SK-N-DZ (cell line): ENCODE measurements around the gene RCC1.
A peak's percentile ranks its signal among the peaks of the same experiment; 100 is the strongest.
"Not testable (repeated sequence)": the region's sequence is repeated elsewhere in the genome, so short reads cannot be mapped to it uniquely, and the experiment has no call there.

ENCODE experiments used
- DNase-seq: peaks from one replicate; pipeline ENCODE4 v3.0.0-alpha.2; 2015; ENCODE audit warnings: low spot score

RCC1 gene

DNA sequence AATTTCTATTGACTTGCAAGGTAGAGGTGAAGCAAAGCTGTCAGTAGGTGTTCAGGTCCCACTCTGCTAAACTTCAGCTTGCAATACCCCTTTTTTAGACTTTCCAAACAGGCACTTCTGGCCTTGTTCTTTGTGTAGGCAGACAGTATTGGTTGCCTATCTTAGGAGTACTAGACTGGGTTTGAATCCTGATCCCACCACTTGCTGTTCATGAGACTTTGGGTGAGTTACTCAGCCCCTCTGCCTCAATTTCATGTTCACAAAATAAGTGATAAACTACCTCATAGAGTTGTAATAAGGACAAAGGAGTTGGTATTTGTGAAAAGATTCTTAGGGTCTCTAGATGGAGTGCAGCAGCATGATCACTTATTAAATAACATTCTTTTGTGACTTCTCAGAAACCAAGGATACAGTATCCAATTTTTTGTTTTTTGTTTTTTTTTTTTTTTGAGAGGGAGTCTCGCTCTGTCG, 5.2 kb downstream of the RCC1 start:
- no peak for DNase-seq

DNA sequence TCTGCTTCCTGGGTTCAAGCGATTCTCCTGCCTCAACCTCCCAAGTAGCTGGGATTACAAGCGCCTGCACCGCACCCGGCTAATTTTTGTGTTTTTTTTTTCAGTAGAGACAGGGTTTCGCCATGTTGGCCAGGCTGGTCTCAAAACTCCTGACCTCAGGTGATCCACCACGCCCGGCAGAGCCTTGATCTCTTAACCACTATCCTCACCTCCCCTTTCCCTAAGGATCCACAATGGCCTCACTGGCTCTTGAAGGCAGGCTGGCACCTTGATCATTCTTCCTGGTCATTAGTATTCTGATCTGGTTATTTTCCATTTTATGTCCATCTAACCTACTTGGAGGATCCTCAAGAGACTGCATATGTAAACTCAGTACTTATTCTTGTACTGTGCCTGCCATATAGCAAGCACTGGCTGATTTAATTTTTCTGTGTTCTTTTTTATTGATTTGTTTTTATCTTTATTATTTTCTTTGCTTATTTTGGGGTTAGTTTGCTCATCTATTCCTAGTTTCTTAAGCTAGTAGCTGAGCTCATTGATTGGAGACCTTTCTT, 6.3 kb downstream of the RCC1 start:
- DNase-seq = no peak

DNA sequence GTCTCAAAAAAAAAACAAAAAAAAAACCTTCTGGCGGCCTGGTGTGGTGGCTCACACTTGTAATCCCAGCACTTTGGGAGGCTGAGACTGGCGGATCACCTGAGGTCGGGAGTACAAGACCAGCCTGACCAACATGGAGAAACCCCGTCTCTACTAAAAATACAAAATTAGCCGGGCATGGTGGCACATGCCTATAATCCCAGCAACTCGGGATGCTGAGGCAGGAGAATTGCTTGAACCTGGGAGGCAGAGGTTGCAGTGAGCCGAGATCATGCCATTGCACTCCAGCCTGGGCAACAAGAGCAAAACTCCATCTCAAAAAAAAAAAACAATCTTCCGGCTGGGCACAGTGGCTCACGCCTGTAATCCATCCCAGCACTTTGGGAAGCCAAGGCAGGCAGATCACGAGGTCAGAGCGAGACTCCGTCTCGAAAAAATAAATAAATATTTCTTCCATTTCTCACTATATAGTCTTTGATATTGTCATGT, 8.6 kb downstream of the RCC1 start:
- not testable (repeated sequence) for DNase-seq

DNA sequence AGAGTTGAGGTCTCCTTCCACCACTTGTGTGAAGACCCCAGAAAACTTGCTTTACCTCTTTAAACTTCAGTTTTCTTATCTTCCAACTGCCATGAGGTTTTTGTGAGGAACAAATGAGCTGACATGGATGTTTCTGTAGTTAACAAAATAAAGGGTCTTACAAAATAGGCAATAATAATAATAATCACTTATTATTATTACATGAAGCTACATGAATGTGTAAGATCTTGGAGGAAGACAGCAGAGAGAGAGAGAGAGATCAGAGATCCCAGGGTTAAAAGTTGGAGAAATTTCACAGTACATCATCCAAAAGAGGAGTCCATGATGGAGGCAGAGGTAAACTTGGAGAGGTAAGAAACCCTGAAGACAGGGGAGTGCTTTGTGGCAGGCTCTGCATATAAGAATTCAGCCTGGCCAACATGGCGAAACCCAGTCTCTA, 10.7 kb downstream of the RCC1 start:
- DNase-seq = no peak

DNA sequence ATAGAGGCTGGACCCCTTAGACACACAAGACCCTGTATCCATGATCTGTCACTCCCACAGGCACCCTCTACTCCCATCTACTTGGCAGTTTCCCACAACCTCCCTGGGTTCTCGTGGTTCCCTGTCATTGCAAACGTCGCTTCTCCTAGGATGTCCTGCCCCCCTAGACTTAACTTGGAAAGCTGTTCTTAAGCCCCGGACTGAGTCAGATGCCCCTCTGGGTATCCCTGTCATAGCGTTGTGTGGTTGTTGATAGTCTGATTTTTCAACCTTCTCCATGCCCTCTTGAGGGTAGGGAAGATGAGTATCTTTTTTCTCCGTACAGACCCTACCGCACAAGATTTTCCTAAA, 11.8 kb downstream of the RCC1 start:
- peak; percentile 64 for DNase-seq

DNA sequence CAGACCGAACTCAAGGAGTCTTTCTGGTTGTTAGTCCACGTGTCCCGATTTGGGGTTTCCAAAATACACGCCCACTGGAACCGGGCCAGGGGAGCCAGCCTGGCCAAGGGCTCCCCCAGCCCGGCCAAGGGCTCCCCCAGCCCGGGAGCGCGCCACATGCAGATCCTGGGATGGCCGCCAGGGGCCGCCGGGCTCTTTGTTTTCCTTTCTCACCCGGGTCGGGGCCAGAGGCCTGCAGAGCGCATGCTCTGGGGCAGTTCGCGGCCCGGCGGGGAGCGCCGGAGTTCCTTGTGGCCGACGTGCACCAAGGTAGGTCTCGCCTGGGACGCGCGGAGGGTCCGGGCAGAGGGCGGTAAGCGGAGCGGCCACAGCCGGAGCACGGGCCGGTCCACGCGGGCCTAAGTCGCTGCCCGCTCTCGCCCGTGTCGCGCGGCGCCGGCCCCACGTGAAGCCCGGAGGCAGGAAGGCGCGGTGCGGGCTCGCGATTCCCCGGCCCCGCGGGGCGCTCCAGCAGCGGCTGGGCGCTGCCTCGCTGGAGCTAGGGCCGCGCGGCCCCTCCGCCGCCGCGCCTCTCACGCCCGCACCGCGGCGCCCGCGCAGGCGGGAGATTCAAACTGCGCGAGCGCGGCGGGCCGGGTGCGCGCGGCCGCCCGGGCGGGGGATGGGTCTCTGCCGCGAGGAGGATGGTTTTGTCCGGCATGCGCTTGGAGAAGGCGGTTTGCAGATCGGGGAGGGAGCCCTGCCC, 12.3 kb downstream of the RCC1 start:
- peak; percentile 87 for DNase-seq

DNA sequence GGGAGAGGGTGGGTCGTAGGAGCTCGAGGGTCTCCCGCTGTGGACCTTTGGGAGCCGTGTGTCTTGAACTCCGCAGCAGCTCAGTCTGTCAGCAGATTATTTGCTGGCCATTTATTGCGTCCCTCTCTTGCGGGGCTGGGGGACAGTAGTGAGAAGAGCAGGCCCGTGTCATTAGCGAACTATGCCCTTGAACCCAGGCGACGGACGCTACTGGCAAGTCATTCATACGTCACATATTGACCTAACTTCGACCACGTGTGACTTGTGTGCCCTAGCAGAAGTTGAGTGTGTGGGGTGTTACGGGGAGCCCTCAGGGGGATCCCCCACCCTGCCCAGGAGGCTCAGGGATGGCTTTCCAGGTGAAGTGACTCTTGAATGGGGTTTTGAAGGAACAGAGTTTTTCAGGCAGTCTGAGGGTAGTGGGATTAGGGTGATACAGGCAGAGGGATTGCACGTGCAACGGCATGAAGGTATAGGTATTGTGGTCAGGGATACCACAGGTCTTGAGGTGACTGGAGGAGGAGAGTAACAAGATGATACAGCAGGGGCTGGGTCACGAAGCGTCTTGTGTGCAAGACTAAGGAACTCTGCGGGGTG, 13.0 kb downstream of the RCC1 start:
- DNase-seq = peak; percentile 42

DNA sequence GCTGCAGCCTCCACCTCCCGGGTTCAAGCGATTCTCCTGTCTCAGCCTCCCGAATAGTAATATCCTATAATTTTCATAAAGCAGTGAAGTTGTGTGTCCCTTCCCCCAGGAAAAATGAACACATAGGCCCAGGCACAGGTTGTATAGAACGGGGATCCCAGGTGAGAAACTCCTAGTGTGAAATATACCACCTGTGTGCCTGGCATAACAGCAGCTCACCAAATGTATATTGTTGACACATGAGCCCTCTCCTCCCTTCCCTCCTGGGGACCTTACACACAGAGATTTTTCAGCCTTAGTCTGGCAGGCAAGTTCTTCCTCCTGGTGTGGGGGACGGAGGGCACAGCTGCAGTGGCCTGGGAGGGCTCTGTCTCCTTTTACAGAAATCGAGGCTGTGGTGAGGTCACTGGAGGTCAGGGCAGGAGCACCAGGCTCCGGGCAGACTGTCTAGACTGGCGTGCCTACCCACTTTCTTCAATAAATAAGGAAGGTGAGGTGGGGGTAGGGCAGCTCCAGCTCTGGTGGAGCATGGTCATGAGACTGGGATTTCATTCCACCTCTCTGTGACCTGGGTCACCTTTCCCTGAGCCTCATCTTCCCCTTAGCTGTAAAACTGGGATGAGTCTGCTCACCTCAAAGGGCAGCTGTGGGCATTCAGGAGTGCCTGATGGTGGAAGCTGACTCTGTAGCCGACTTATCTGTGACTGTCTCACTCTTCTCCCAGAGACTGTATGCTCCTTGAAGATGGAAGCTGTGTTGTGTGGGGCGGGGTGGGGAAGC, 14.3 kb downstream of the RCC1 start:
- DNase-seq = no peak

DNA sequence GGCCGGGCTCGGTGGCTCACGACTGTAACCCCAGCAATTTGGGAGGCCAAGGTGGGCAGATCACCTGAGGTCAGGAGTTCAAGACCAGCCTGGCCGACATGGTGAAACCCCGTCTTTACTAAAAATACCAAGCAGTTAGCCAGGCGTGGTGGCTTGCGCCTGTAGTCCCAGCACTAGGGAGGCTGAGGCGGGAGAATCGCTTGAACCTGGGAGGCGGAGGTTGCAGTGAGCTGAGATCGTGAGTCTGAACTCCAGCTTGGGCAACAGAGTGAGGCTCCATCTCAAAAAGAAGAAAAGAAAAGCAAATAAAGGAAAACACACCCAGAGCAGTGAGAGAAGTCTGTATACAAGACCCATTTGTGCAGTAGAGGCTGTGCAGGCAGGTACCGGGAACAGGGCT, 15.0 kb downstream of the RCC1 start:
- not testable (repeated sequence) for DNase-seq

DNA sequence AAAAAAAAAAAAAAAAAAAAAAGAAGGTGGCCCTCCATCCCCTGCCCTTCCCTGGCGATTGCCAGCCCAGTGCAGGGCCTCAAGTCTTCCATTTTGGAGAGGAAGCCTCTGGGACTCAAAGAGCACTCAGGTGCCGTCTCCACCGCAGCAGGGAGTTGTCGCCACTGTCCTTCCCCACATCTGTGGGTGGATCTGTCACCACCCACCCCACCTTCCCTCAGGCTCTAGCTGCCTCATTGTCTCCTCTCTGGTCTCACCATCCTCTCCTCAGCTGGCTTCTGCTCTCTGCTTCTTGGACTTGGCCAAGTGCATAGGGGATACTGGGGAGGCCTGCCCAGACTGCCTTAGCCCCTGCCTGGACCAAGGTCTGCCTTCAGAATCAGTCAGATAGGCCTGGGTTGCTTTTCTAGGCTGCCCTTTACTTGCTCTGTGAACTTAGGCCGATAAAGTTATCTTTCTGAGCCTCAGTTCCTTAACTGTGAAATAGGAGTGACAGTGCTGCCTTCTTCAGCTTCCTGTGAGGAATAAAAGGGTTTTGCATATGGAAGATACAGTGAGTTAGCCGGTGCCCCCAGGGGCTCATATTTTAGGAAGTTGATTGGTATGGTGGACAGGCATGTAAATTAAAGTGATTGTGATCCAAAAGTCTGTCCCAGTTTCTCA, 15.8 kb downstream of the RCC1 start:
- no peak for DNase-seq

DNA sequence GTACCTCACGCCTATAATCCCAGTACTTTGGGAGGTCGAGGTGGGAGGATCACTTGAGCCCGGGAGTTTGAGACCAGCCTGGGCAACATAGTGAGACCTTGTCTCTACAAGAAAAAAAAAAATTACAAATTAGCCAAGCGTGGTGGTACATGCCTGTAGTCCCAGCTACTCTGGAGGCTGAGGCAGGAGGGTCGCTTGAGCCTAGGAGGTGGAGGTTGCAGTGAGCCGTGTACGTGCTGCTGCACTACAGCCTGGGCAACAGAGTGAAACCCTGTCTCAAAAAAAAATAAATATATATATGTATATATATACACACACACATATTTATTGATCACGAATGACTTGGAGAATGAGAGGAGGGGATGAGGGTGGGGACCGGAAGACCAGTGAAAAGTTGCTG, 16.7 kb downstream of the RCC1 start:
- not testable (repeated sequence) for DNase-seq

DNA sequence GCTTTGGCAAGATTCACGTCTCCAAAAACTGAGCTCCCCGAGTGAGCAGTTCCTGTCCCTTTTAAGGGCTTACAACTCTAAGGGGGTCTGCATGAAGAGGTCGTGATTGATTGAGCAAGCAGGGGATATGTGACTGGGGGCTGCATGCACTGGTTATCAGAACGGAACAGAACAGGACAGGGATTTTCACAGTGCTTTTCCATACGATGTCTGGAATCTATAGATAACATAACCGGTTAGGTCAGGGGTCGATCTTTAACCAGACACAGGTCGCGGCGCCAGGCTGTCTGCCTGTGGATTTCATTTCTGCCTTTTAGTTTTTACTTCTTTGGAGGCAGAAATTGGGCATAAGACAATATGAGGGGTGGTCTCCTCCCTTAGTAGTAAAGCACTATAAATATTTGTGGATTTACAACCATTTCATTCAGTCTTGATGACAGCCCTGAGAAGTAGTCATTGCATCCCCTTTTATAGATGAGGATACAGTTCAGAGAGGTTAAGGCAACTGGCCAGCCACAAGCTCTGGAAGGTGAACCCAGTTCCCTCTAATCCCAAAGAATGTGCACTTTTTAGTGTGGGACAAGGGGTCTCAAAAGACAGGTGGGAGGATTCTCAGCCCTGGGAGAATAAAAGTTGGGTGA, 19.3 kb downstream of the RCC1 start:
- peak; percentile 57 for DNase-seq

DNA sequence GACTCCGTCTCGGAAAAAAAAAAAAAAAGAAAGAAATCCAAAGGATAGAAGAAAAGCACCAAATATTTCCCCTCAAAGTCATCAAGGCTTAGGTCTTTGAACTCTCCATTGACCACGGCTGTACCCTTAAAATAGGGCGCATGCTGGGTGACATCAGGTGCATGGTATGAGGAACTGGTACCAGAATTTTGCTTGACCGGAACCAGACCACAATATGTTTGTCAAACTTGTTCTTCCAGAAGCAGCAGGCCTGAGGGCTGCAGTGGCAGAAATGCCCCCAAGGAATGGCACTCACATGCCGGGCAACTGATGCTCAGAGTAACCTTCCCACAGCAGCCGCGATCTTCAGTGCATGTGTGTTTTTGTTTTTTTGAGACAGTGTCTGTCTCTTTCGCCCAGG, 21.0 kb downstream of the RCC1 start:
- no peak for DNase-seq

DNA sequence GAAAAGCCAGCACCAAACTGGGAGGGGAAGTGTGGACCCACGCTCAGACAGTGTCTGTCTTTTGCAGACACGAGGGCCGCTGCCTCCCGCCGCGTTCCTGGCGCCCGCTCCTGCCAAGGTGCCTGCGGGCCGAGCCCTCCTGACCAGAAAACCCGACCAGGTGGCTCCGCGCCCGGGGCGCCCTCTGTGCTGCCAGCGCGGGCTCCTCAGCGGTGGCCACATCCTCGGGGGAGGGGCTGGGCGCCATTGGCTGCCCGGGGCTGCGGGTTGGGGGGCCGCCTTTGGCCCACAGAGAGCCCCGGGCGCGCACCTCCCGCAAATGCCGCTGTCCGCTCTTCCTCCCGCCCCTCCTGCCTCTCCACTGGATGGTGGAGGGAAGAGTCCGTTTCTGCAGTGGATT, 24.6 kb downstream of the RCC1 start:
- no peak for DNase-seq

DNA sequence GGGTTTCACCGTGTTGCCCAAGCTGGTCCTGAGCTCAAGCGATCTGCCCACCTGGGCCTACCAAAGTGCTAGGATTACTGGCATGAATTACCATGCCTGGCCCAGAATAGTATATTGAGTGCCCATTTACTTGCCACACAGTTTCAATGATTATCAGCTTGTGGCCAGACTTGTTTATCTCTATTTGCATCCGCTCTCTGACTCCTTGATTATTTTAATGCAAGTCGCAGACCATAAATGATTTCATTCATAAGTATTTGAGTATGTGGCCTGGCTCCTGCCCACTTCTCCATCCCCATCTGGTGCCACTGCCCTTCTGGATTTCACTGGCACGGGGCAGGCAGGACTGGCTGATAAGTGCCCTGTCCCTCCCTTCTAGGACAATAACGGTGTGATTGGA, 28.8 kb downstream of the RCC1 start:
- no peak for DNase-seq

DNA sequence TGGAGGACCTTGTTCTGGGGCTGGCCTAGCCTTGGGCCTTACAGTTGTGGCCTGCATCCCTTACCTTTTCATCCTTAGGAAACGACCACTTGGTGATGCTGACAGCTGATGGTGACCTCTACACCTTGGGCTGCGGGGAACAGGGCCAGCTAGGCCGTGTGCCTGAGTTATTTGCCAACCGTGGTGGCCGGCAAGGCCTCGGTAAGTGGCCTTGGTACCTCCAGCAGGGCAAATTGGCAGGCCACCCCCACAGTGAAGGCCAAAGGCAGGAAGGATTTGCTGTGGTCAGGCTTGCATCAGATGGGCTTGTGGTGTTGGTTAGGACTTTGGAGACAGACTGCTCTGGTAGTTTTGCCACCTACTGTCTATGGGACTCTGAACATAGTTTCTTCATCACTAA, 29.3 kb downstream of the RCC1 start:
- no peak for DNase-seq

DNA sequence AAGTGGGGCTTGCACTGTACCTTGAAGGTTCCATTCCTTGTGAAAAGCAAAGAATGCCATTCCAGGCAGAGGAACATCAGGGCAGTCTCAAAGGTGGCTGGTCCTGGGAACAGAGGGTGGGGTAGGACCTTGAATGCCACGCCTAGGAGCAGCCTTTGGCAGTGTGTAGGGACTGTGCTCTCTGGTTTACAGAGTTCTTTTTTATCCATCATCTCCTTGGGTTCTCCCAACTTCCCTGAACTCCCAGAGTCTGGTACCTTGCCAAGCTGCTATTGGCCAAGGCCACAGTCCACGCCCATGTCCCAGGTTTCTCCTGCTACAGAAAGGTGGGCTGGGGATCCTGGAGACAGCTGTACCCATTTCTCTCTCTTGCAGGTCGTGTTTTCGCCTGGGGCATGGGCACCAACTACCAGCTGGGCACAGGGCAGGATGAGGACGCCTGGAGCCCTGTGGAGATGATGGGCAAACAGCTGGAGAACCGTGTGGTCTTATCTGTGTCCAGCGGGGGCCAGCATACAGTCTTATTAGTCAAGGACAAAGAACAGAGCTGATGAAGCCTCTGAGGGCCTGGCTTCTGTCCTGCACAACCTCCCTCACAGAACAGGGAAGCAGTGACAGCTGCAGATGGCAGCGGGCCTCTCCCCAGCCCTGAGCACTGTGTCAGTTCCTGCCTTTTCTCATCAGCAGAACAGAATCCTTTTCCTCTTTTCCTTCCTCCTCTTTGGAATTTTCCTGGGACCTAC, 31.8 kb downstream of the RCC1 start:
- peak; percentile 55 for DNase-seq

DNA sequence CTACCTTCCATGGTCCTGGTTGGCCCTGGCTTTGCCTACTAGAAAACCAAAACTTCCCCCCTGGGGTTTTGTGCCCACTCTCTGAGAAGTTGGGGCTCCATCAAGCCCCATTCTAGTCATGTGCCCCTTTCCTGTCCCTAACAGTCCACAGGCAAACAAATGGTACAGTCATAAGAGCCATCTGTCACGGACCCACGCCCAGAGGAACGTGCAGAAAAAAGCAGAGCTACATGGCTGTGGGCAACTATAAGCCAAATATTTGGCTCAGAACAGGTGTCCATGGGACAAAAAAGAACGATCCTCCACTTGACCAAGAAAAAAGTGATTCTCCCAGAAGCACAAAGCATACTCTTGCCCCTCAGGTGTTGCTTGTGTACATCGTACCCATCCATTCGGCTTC, 32.4 kb downstream of the RCC1 start:
- DNase-seq = no peak

DNA sequence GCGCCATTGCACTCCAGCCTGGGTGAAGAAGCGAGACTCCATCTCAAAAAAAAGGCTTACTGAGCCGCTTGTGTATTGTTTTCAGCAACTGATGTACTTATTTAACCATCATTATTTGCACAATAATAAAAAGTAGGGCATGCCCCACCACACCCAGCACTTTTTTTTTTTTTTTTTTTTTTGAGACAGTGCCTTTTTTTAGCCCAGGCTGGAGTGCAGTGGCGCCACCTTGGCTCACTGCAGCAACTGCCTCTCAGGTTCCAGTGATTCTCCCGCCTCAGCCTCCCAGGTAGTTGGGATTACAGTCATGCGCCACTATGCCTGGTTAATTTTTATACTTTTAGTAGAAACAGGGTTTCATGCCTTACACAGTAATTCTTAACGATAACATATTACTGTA, 34.8 kb downstream of the RCC1 start:
- no peak for DNase-seq

DNA sequence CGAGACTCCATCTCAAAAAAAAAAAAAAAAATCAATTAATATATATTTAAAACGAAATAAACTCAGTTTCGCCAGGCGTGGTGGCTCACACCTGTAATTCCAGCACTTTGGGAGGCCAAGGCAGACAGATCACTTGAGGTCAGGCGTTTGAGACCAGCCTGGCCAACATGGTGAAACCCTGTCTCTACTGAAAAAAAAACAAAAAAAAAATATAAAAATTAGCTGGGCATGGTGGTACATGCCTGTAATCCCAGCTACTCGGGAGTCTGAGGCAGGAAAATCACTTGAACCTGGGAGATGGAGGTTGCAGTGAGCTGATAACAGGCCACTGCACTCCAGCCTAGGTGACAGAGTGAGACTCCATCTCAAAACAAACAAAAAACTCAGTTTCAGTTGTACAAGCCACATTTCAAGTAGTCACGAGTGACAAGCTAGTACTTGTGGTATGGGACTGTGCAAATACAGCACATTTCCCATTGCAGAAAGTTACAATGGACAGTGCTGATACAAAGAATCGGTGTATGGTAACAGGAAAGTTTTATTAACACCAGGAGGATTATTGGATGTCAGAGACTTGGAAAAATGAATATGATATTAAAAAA, 35.7 kb downstream of the RCC1 start:
- DNase-seq = not testable (repeated sequence)
